ENCODE measurements around the gene TMEM30A.

DNA sequence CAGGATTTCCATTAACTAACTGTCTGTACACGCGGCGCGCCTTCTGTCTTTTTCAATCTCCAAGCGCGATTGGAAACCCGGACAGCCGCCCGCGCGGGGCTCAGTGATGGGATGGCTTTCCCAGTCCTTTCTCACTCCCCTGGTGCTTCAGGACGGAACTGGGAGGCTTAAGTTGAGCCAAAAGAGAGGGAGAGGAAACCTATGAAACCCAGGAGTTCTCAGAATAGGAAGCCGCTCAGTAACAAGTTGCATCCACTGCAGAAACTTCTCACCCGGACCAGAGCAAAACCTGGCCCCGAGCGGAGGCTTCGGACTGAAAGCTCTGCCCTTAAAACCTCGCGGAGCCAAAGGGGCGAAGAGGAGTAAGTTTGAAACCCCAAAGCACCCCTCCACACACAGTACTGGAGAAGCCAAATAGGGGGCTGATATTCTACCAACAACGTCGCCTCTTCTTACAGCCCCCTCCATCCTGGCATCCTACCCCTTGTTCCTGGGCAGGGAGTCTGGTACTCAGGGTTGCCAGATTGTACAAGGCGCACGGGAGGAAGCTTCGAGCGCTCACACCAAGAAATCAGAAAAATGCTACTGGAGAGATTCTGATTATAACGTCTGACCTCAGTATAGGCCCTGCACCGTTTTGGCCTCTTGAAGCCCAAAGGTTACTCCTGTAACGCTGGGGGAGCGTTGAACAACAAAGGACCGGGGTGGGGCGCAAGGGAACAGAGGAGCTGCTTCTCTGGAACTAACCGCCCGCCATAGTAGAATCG is 77.8 kb downstream of the TMEM30A start:
- TF ChIP-seq, protein P1, sequence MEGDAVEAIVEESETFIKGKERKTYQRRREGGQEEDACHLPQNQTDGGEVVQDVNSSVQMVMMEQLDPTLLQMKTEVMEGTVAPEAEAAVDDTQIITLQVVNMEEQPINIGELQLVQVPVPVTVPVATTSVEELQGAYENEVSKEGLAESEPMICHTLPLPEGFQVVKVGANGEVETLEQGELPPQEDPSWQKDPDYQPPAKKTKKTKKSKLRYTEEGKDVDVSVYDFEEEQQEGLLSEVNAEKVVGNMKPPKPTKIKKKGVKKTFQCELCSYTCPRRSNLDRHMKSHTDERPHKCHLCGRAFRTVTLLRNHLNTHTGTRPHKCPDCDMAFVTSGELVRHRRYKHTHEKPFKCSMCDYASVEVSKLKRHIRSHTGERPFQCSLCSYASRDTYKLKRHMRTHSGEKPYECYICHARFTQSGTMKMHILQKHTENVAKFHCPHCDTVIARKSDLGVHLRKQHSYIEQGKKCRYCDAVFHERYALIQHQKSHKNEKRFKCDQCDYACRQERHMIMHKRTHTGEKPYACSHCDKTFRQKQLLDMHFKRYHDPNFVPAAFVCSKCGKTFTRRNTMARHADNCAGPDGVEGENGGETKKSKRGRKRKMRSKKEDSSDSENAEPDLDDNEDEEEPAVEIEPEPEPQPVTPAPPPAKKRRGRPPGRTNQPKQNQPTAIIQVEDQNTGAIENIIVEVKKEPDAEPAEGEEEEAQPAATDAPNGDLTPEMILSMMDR (conservative IDR thresholded peaks at IDR 0.05; ENCODE audit: low read length): no peak
- TF ChIP-seq EZH2phosphoT487 (IDR thresholded peaks at IDR 0.05; ENCODE audit: borderline replicate concordance, low read depth, low read length): no peak

Measured in OCI-LY7 (cell line).